Endothelial cell (in vitro differentiated cells): ENCODE measurements around the gene FAM241A. TPM values are rescaled to one million over a fixed set of nuclear protein-coding genes. Genes with fewer than 3 reads are reported as not detected.

Experiments
- DNase-seq: peaks from one replicate; pipeline ENCODE4 v3.0.0; 2021; ENCODE audit warnings: low spot score
- H3K27ac Mint-ChIP-seq: one replicate; pipeline ENCODE4 v1.8.0; 2021; ENCODE audit warnings: mixed read lengths, inconsistent platforms; ENCODE audit not compliant: unreplicated experiment
- H3K27me3 Mint-ChIP-seq: one replicate; pipeline ENCODE4 v1.8.0; 2021; ENCODE audit warnings: mild to moderate bottlenecking, moderate library complexity, mixed read lengths, inconsistent platforms; ENCODE audit not compliant: unreplicated experiment
- H3K36me3 Mint-ChIP-seq: one replicate; pipeline ENCODE4 v1.8.0; 2021; ENCODE audit warnings: mild to moderate bottlenecking, low read depth, mixed read lengths, inconsistent platforms; ENCODE audit not compliant: unreplicated experiment
- H3K4me1 Mint-ChIP-seq: one replicate; pipeline ENCODE4 v1.8.0; 2021; ENCODE audit warnings: mild to moderate bottlenecking, mixed read lengths, inconsistent platforms; ENCODE audit not compliant: unreplicated experiment
- H3K4me3 Mint-ChIP-seq: one replicate; pipeline ENCODE4 v1.8.0; 2021; ENCODE audit warnings: mild to moderate bottlenecking, mixed read lengths, inconsistent platforms; ENCODE audit not compliant: unreplicated experiment
- H3K9me3 Mint-ChIP-seq: one replicate; pipeline ENCODE4 v1.8.0; 2021; ENCODE audit warnings: mixed read lengths, inconsistent platforms; ENCODE audit not compliant: unreplicated experiment
- CTCF ChIP-seq: fragments of 200-600 bp; sonication (generic); IDR thresholded peaks from one replicate; pipeline ENCODE4 v1.5.0; 2021; ENCODE audit warnings: antibody characterized with exemption; ENCODE audit not compliant: unreplicated experiment
- total RNA-seq: library from RNA; stranded (reverse); fragmentation: NEBNext Ultra II Directional; extraction: Animal tissue kit (Norgen Biotek cat#: 25700); gene quantifications from one replicate; pipeline ENCODE4 v1.2.1, GENCODE V29; 2021; ENCODE audit not compliant: unreplicated experiment

The FAM241A gene
- total RNA-seq, 1 donor from 2014 or later: 15.6 TPM

GRCh38 chr4:112120021-112120420, 25.2 kb upstream of the FAM241A start:
- H3K27ac Mint-ChIP-seq: no peak overlapping the region

GRCh38 chr4:112125416-112125815, 19.8 kb upstream of the FAM241A start:
- Mint-ChIP-seq H3K4me3 (no peak overlapping the region), H3K36me3 (no peaks in the 10 kb centered on the region), H3K4me1 (peaks cover 31% of the 10 kb centered on the region), H3K9me3 (no peaks in the 10 kb centered on the region), H3K27ac (no peak overlapping the region), H3K27me3 (no peaks in the 10 kb centered on the region)
- DNase-seq: no peak
- no peak for TF ChIP-seq CTCF

More at GRCh38 chr4:112120021-112120420, 25.2 kb upstream of the FAM241A start:
- Mint-ChIP-seq H3K4me1 (peaks cover 12% of the 10 kb centered on the region), H3K27me3 (no peaks in the 10 kb centered on the region), H3K4me3 (no peak overlapping the region), H3K9me3 (no peaks in the 10 kb centered on the region), H3K36me3 (no peaks in the 10 kb centered on the region)
- no peak for TF ChIP-seq CTCF
- no peak for DNase-seq

GRCh38 chr4:112127048-112127637, 18.1 kb upstream of the FAM241A start:
- DNase-seq: no peak
- H3K4me1 Mint-ChIP-seq: peaks cover 36% of the 10 kb centered on the region
- H3K27ac Mint-ChIP-seq: no peak overlapping the region
- no peak for TF ChIP-seq CTCF
- H3K36me3 Mint-ChIP-seq: no peaks in the 10 kb centered on the region
- no peak overlapping the region for H3K4me3 Mint-ChIP-seq
- no peaks in the 10 kb centered on the region for H3K9me3 Mint-ChIP-seq
- H3K27me3 Mint-ChIP-seq: no peaks in the 10 kb centered on the region

GRCh38 chr4:112127803-112128202, 17.5 kb upstream of the FAM241A start:
- Mint-ChIP-seq H3K4me3 (no peak overlapping the region), H3K27me3 (no peaks in the 10 kb centered on the region), H3K36me3 (no peaks in the 10 kb centered on the region), H3K9me3 (no peaks in the 10 kb centered on the region), H3K27ac (no peak overlapping the region), H3K4me1 (peaks cover 36% of the 10 kb centered on the region)
- DNase-seq: no peak
- TF ChIP-seq CTCF: no peak

- no peak for TF ChIP-seq CTCF
- no peak for DNase-seq
- Mint-ChIP-seq H3K36me3 (no peaks in the 10 kb centered on the region), H3K27me3 (no peaks in the 10 kb centered on the region), H3K4me3 (no peak overlapping the region), H3K4me1 (peaks cover 36% of the 10 kb centered on the region), H3K9me3 (no peaks in the 10 kb centered on the region), H3K27ac (no peak overlapping the region)
These were observed 16.8 kb upstream of the FAM241A start for GRCh38 chr4:112128452-112128851.
